Activated naive CD8-positive, alpha-beta T cell treated with anti-CD3 and anti-CD28 coated beads, Interleukin-2, amount 50 U/mL, for 24 hours (primary cell): Measurements from ENCODE around the gene SAA4.

ENCODE experiments used
- ATAC-seq: fragments of 150-1000 bp; cut with Tn5 transposase; one replicate; pipeline ENCODE4 v1.10.0; 2021
- DNase-seq: peaks from one replicate; pipeline ENCODE4 v3.0.0; 2021
- H3K27ac Mint-ChIP-seq: one replicate; pipeline ENCODE4 v1.8.0; 2021; ENCODE audit warnings: mild to moderate bottlenecking, mixed read lengths
- H3K27me3 Mint-ChIP-seq: one replicate; pipeline ENCODE4 v1.8.0; 2021; ENCODE audit warnings: mixed read lengths
- H3K36me3 Mint-ChIP-seq: one replicate; pipeline ENCODE4 v1.8.0; 2021; ENCODE audit warnings: low read depth, mixed read lengths
- H3K4me1 Mint-ChIP-seq: one replicate; pipeline ENCODE4 v1.8.0; 2021; ENCODE audit warnings: mixed read lengths
- H3K4me3 Mint-ChIP-seq: one replicate; pipeline ENCODE4 v1.8.0; 2021; ENCODE audit warnings: mild to moderate bottlenecking, moderate library complexity, mixed read lengths
- H3K9me3 Mint-ChIP-seq: one replicate; pipeline ENCODE4 v1.8.0; 2021; ENCODE audit warnings: mixed read lengths

Gene SAA4

DNA sequence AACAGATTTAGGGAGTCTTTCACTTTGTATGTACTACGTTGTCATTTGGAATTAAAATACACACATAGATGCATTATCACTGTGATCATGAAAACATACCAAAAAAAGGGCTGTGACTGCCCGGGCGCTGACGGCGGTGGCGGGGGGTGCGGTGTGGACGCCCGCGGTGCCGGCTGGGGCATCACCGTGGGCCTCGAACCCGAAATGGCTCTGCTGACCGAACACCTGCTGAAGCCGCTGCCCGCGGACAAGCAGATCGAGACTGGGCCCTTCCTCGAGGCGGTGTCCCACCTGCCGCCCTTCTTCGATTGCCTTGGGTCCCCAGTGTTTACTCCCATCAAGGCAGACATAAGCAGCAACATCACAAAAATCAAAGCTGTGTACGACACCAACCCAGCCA is 47.8 kb downstream of the SAA4 start:
- Mint-ChIP-seq H3K4me1 (no peaks in the 10 kb centered on the region), H3K36me3 (no peaks in the 10 kb centered on the region), H3K27me3 (peaks cover 15% of the 10 kb centered on the region), H3K4me3 (no peak overlapping the region), H3K27ac (no peak overlapping the region), H3K9me3 (peaks cover 4% of the 10 kb centered on the region)
- ATAC-seq (no peak), DNase-seq (no peak)
